Stomach smooth muscle (tissue), 2 donors: ENCODE measurements around the gene DGLUCY.
"Not testable (repeated sequence)": the region's sequence is repeated elsewhere in the genome, so short reads cannot be mapped to it uniquely, and the experiment has no call there.

Source experiments
- H3K27ac ChIP-seq: one replicate; pipeline ENCODE4 v1.7.0; 2013; ENCODE audit warnings: mild to moderate bottlenecking, low read length, inconsistent platforms
- H3K27me3 ChIP-seq, 2 donors: one replicate each; pipeline ENCODE4 v1.7.0; 2013; ENCODE audit warnings: low read length in 2 of 2; ENCODE audit not compliant: insufficient read depth in 2 of 2, control insufficient read depth in 1 of 2
- H3K36me3 ChIP-seq, 2 donors: one replicate each; pipeline ENCODE4 v1.7.0; 2013; ENCODE audit warnings: low read length in 2 of 2; ENCODE audit not compliant: control insufficient read depth in 2 of 2, insufficient read depth in 2 of 2
- H3K4me1 ChIP-seq: one replicate; pipeline ENCODE4 v1.7.0; 2013; ENCODE audit warnings: low read length; ENCODE audit not compliant: control insufficient read depth, insufficient read depth
- H3K4me3 ChIP-seq, 2 donors: one replicate each; pipeline ENCODE4 v1.7.0; 2013; ENCODE audit warnings: low read length in 2 of 2
- H3K9ac ChIP-seq, 2 donors: one replicate each; pipeline ENCODE4 v1.7.0; 2013; ENCODE audit warnings: low read length in 2 of 2, mild to moderate bottlenecking in 1 of 2
- H3K9me3 ChIP-seq, 2 donors: one replicate each; pipeline ENCODE4 v1.7.0; 2013; ENCODE audit warnings: low read length in 2 of 2; ENCODE audit not compliant: control insufficient read depth in 2 of 2
- donor health status: healthy.
- donor health status: Pancreatic carcinoma.

Gene DGLUCY

GRCh38 chr14:91153360-91153759 is 39.5 kb downstream of the DGLUCY start:
- Histone ChIP-seq H3K4me3 (no peak overlapping the region), H3K9ac (no peak overlapping the region), H3K27ac (no peak overlapping the region), H3K4me1 (peaks cover 50% of the 10 kb centered on the region), H3K27me3 (no peaks in the 10 kb centered on the region), H3K9me3 (no peaks in the 10 kb centered on the region), H3K36me3 (peaks cover 0 to 9% of the 10 kb centered on the region in 2 donors)

- Histone ChIP-seq H3K27me3 (no peaks in the 10 kb centered on the region), H3K4me1 (peaks cover 35% of the 10 kb centered on the region), H3K36me3 (peaks cover 10 to 16% of the 10 kb centered on the region in 2 donors), H3K9ac (peak overlapping the region; percentile 42 to 51), H3K27ac (peak overlapping the region; percentile 79), H3K4me3 (peak overlapping the region in 1 of 2 donors; percentile 29), H3K9me3 (no peaks in the 10 kb centered on the region)
Measured at GRCh38 chr14:91154851-91155625, 41.2 kb downstream of the DGLUCY start.

GRCh38 chr14:91155626-91156089 is 41.8 kb downstream of the DGLUCY start:
- Histone ChIP-seq H3K4me3 (no peak overlapping the region), H3K36me3 (peaks cover 16 to 20% of the 10 kb centered on the region in 2 donors), H3K4me1 (peaks cover 35% of the 10 kb centered on the region), H3K9me3 (no peaks in the 10 kb centered on the region), H3K27me3 (no peaks in the 10 kb centered on the region), H3K27ac (peak overlapping the region; percentile 79), H3K9ac (no peak overlapping the region)

GRCh38 chr14:91156142-91156666 is 42.3 kb downstream of the DGLUCY start:
- peaks cover 35% of the 10 kb centered on the region for H3K4me1 ChIP-seq
- not testable (repeated sequence) for H3K9ac ChIP-seq, H3K27me3 ChIP-seq, H3K27ac ChIP-seq, H3K4me3 ChIP-seq, H3K9me3 ChIP-seq
- H3K36me3 ChIP-seq = peaks cover 20 to 22% of the 10 kb centered on the region in 2 donors

- H3K9me3 ChIP-seq, H3K27me3 ChIP-seq, H3K4me3 ChIP-seq, H3K9ac ChIP-seq, H3K27ac ChIP-seq: not testable (repeated sequence)
- Histone ChIP-seq H3K4me1 (peaks cover 35% of the 10 kb centered on the region), H3K36me3 (peaks cover 25 to 28% of the 10 kb centered on the region in 2 donors)
Measured at GRCh38 chr14:91156877-91157276, 43.0 kb downstream of the DGLUCY start.

GRCh38 chr14:91158091-91158790 is 44.4 kb downstream of the DGLUCY start:
- Histone ChIP-seq H3K27ac (peak overlapping the region; percentile 31), H3K36me3 (peaks cover 32 to 36% of the 10 kb centered on the region in 2 donors), H3K9ac (no peak overlapping the region), H3K27me3 (no peaks in the 10 kb centered on the region), H3K9me3 (no peaks in the 10 kb centered on the region), H3K4me3 (no peak overlapping the region), H3K4me1 (peaks cover 35% of the 10 kb centered on the region)

GRCh38 chr14:91159182-91159581 is 45.3 kb downstream of the DGLUCY start:
- Histone ChIP-seq H3K27me3 (no peaks in the 10 kb centered on the region), H3K4me3 (no peak overlapping the region), H3K36me3 (peaks cover 38 to 42% of the 10 kb centered on the region in 2 donors), H3K4me1 (peaks cover 34% of the 10 kb centered on the region), H3K9ac (no peak overlapping the region), H3K9me3 (no peaks in the 10 kb centered on the region), H3K27ac (no peak overlapping the region)

- Histone ChIP-seq H3K36me3 (peaks cover 43 to 46% of the 10 kb centered on the region in 2 donors), H3K4me3 (no peak overlapping the region), H3K27ac (no peak overlapping the region), H3K9me3 (no peaks in the 10 kb centered on the region), H3K27me3 (no peaks in the 10 kb centered on the region), H3K9ac (no peak overlapping the region), H3K4me1 (peaks cover 37% of the 10 kb centered on the region)
Measured at GRCh38 chr14:91159906-91160305, 46.0 kb downstream of the DGLUCY start.

- H3K9me3 ChIP-seq = no peaks in the 10 kb centered on the region
- no peak overlapping the region for H3K9ac ChIP-seq
- H3K4me1 ChIP-seq = peaks cover 9% of the 10 kb centered on the region
- no peak overlapping the region for H3K4me3 ChIP-seq
- H3K36me3 ChIP-seq = peaks cover 62 to 63% of the 10 kb centered on the region in 2 donors
- H3K27me3 ChIP-seq = no peaks in the 10 kb centered on the region
- no peak overlapping the region for H3K27ac ChIP-seq
Measured at GRCh38 chr14:91163316-91163715, 49.4 kb downstream of the DGLUCY start.

GRCh38 chr14:91164676-91165075 is 50.8 kb downstream of the DGLUCY start:
- Histone ChIP-seq H3K27ac (peak overlapping the region; percentile 60), H3K9ac (no peak overlapping the region), H3K4me1 (peaks cover 12% of the 10 kb centered on the region), H3K4me3 (no peak overlapping the region), H3K36me3 (peaks cover 59 to 60% of the 10 kb centered on the region in 2 donors), H3K27me3 (no peaks in the 10 kb centered on the region), H3K9me3 (no peaks in the 10 kb centered on the region)
